ENCODE results near the gene UHRF1.

- TF ChIP-seq CTCF (IDR thresholded peaks at IDR 0.05; ENCODE audit: low read depth, low read length), result no peak
- no peak for TF ChIP-seq EZH2phosphoT487 (IDR thresholded peaks at IDR 0.05; ENCODE audit: low read depth)
Measured at GRCh38 chr19:4902796-4903195, 6.5 kb upstream of the UHRF1 start, which contains the start of gene ARRDC5.
